Activated CD4-positive, alpha-beta memory T cell treated with anti-CD3 and anti-CD28 coated beads for 36 hours (primary cell): ENCODE measurements around the gene EPOP. TPM values are rescaled to one million over a fixed set of nuclear protein-coding genes. Genes with fewer than 3 reads are reported as not detected.
A peak's percentile ranks its signal among the peaks of the same experiment; 100 is the strongest.

ENCODE experiments used
- CTCF ChIA-PET: fragments of 350-600 bp; sonication (Branson Sonifier 250); formaldehyde crosslinking; loops from one replicate; lab custom pipeline; 2021; ENCODE audit warnings: antibody characterized with exemption, inconsistent platforms; lab: Charles Lee
- POLR2A ChIA-PET: fragments of 350-600 bp; sonication (Branson Sonifier 250); formaldehyde crosslinking; loops from one replicate; lab custom pipeline; 2021; ENCODE audit warnings: antibody characterized with exemption; lab: Charles Lee
- DNase-seq: peaks from one replicate; pipeline ENCODE4 v3.0.0-alpha.2; 2020
- H3K27ac Mint-ChIP-seq: one replicate; pipeline ENCODE4 v1.8.0; 2021; ENCODE audit warnings: mixed read lengths
- H3K27me3 Mint-ChIP-seq: one replicate; pipeline ENCODE4 v1.8.0; 2021; ENCODE audit warnings: mixed read lengths
- H3K36me3 Mint-ChIP-seq: one replicate; pipeline ENCODE4 v1.8.0; 2021; ENCODE audit warnings: mixed read lengths
- H3K4me1 Mint-ChIP-seq: one replicate; pipeline ENCODE4 v1.8.0; 2021; ENCODE audit warnings: low read depth, mixed read lengths
- H3K4me3 Mint-ChIP-seq: one replicate; pipeline ENCODE4 v1.8.0; 2021; ENCODE audit warnings: mild to moderate bottlenecking, mixed read lengths
- H3K9me3 Mint-ChIP-seq: one replicate; pipeline ENCODE4 v1.8.0; 2021; ENCODE audit warnings: mixed read lengths
- intact Hi-C: fragments of 100-400 bp; cut with micrococcal nuclease; formaldehyde crosslinking; loops from one replicate; pipeline ENCODE4 v1.15.1; 2023
- total RNA-seq, 2 experiments: library from RNA; stranded (reverse); gene quantifications; one replicate each; pipeline ENCODE4 v1.2.3, GENCODE V29; 2021

Gene EPOP
- total RNA-seq, 2 experiments from 2014 or later, result 37.1 to 38.0 TPM

DNA sequence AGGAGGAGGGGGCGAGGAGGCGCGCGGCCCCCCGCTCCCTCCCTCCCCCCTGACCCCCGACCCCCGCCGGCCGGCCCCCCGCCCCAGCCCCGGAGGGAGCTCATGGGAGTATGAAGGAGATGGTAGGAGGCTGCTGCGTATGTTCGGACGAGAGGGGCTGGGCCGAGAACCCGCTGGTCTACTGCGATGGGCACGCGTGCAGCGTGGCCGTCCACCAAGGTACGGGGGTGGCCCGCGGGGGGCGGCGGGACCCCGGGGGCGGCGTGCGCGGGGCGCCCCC lies 30.7 kb upstream of the EPOP start:
- H3K36me3 Mint-ChIP-seq, result peaks cover 59% of the 10 kb centered on the region
- no peaks in the 10 kb centered on the region for H3K27me3 Mint-ChIP-seq
- H3K4me3 Mint-ChIP-seq, result peak overlapping the region; percentile 90
- peaks cover 46% of the 10 kb centered on the region for H3K4me1 Mint-ChIP-seq
- no peak for DNase-seq
- POLR2A ChIA-PET, result interaction anchor here (0.6 to 9.4 kb wide), 8 partner anchors 10 to 163 kb away, joined by 3 to 116 read pairs (median 6); partner anchors contain the start of genes CISD3, EPOP, LASP1 and PSMB3
- no peaks in the 10 kb centered on the region for H3K9me3 Mint-ChIP-seq
- H3K27ac Mint-ChIP-seq, result peak overlapping the region; percentile 94
- CTCF ChIA-PET, result interaction anchor here (1.2 to 5.3 kb wide), 7 partner anchors 13 to 31 kb away, joined by 4 to 32 read pairs (median 6); partner anchors contain the start of gene EPOP
- intact Hi-C loops, result no loop called here

DNA sequence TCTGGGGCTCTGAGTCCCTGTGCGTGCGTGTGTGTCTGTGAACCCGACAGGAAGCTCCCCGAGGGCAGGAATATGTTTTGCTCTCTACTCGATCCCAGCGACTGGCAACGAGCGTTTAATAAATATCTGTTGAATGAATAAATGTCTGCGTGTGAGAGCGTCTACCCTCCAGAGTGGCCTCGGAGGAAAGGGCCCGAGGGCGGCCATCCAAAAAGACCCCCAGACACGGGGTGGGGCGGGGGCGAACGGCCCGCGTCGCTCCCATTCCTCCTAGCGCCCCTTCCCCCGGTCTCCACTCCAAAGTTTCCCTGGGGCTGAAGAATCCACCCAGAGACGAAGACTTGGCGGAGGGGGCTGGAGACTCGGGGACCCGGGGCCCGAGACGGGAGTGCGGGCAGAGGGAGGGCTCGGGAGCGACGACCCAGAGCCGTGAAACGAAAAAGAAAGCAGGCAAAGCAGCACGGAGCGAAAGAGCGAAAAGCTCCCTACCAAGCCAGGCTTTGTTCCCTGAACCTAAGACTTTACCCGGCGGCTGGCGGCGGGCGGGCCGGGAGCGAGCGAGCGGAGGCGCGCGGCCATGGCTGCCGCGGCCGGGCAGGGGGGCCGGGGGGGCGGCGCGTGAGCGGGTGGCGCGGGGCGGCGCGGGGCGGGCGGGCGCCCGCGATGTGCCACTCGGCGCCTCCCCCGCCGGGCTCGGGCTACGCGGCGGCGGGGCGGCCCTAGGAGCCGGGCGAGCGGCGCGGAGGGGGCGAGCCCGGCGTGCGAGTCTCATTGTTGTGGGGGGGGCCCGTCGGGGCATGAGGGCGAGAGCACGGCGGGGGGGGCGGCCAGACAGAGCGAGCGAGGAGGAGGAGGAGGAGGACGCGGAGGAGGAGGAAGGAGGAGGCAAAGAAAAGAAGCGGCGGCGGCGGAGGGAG lies 30.1 kb upstream of the EPOP start, which contains the start of gene MLLT6:
TSS of gene MLLT6 (plus strand) at position 668 of the 917 bp plus-strand sequence. CDS start 360 bp downstream, outside the sequence.
- DNase-seq, result peak; percentile 78
- Mint-ChIP-seq H3K4me1 (peaks cover 46% of the 10 kb centered on the region), H3K27me3 (no peaks in the 10 kb centered on the region), H3K36me3 (peaks cover 54% of the 10 kb centered on the region), H3K9me3 (no peaks in the 10 kb centered on the region), H3K27ac (peak within 1 kb of the TSS; percentile 100), H3K4me3 (peak within 1 kb of the TSS; percentile 100)
- CTCF ChIA-PET, result interaction anchor here (1.1 to 5.3 kb wide), 6 partner anchors 24 to 30 kb away, joined by 4 to 32 read pairs (median 6); partner anchors contain the start of gene EPOP
- POLR2A ChIA-PET, result interaction anchor here (0.6 to 9.4 kb wide), 11 partner anchors 10 to 164 kb away, joined by 3 to 116 read pairs (median 4); partner anchors contain the start of genes CISD3, EPOP, LASP1 and PSMB3
- intact Hi-C loops, result loop anchor here (5.0 kb wide), 2 partner anchors 147 to 447 kb away; partner anchors contain the start of genes PLXDC1 and RPL23

DNA sequence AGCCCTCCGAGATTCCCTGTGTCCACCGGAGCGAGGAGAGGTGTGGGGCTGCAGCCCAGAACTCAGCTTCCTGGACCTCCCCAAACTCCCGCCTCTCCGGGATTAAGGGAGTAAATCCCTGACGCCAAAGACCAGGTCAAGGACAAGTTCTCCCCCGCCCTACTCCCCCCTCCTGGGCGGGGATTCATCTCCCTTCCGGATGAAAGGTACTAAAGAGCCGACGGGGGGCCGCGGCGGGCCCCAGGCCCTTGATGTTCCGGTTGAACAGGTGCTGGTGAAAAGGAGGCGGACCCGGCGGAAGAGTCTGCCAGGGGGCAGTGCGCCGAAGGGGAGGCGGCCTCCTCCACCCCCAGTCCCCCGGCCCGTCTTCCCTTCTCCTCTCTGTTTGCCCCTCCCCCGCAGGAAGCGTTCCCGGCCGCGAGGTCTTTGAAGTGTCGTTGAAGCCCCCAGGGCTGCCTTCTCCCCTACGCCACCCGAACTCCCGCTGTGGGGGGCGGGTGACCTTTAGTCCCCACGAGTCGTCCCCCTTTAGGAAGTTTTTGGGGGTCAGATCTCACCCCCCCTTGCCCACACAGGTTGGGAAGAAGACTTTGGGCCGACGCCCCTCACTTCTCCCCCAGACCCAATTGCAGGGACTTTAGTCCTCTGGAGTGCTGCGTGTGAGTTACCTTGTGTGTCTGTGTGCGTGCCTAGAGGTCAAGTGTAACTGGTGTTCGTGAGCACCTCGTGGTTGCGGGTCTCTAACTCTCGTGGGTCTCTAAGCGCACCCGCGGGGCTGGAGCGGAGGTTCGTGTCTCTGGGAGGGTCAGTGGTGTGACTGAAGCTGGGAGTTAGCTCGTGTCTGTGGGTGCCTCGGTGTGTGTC lies 29.2 kb upstream of the EPOP start:
- H3K27me3 Mint-ChIP-seq, result no peaks in the 10 kb centered on the region
- H3K27ac Mint-ChIP-seq, result peak overlapping the region; percentile 100
- peak overlapping the region; percentile 100 for H3K4me3 Mint-ChIP-seq
- ChIA-PET POLR2A (interaction anchor here (0.6 to 9.4 kb wide), 8 partner anchors 9 to 122 kb away, joined by 3 to 116 read pairs (median 5); partner anchors contain the start of genes CISD3, EPOP and PSMB3), CTCF (interaction anchor here (1.1 to 5.3 kb wide), 5 partner anchors 25 to 31 kb away, joined by 4 to 32 read pairs (median 6); partner anchors contain the start of gene EPOP)
- H3K36me3 Mint-ChIP-seq, result peaks cover 47% of the 10 kb centered on the region
- peak; percentile 92 for DNase-seq
- intact Hi-C loops, result loop anchor here (5.0 kb wide), 2 partner anchors 148 to 448 kb away; partner anchors contain the start of genes PLXDC1 and RPL23
- H3K9me3 Mint-ChIP-seq, result no peaks in the 10 kb centered on the region
- peaks cover 46% of the 10 kb centered on the region for H3K4me1 Mint-ChIP-seq

DNA sequence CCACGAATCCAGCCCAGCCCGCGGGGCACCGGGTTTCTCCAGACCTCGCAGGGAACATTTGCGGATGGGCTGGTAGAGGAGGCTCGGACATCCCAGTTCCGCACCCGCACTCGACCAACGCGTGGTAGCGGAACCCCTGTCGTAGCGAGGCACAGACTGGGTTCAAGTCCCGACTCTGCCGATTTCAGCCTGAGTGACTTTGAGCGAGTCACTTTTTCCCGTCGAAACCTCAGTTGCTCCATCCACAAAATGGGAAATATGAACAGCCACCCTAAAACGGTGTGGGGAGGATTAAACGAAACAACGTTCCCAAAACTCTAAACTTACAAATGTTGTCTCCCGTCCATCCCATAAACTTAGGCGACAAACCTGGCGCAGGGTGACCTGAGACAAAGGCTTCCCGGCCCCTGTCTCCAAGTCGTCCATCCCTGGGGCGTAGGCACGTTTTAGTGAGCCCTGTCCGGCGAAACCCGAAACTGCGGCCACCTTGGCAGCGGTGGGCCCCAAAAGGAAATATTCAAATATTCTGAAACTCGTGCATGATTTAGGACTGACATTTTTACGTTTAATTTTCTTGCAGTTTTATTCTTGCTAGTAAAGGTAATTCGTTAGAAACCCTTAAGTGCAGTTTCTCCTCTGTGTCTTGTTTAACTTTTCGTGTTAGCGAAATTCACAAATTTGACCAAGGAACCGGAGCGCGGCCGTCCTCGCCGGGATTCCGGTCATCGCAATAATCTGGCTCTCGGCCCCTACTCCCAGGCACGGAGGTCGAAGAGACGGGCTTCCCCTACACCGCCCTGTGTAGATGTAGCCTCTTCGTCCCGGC lies 28.4 kb upstream of the EPOP start:
- no peaks in the 10 kb centered on the region for H3K27me3 Mint-ChIP-seq
- ChIA-PET CTCF (interaction anchor here (5.3 kb wide), 1 partner anchor 32 kb away, joined by 32 read pairs; no protein-coding TSS in a partner anchor), POLR2A (interaction anchor here (1.1 to 9.4 kb wide), 4 partner anchors 26 to 166 kb away, joined by 3 to 116 read pairs (median 52); partner anchors contain the start of genes CISD3, EPOP and PSMB3)
- peaks cover 44% of the 10 kb centered on the region for H3K4me1 Mint-ChIP-seq
- H3K4me3 Mint-ChIP-seq, result peak overlapping the region; percentile 100
- DNase-seq, result peak; percentile 53
- no peaks in the 10 kb centered on the region for H3K9me3 Mint-ChIP-seq
- intact Hi-C loops, result loop anchor here (5.0 kb wide), 2 partner anchors 149 to 449 kb away; partner anchors contain the start of genes PLXDC1 and RPL23
- H3K27ac Mint-ChIP-seq, result peak overlapping the region; percentile 100
- H3K36me3 Mint-ChIP-seq, result peaks cover 43% of the 10 kb centered on the region

DNA sequence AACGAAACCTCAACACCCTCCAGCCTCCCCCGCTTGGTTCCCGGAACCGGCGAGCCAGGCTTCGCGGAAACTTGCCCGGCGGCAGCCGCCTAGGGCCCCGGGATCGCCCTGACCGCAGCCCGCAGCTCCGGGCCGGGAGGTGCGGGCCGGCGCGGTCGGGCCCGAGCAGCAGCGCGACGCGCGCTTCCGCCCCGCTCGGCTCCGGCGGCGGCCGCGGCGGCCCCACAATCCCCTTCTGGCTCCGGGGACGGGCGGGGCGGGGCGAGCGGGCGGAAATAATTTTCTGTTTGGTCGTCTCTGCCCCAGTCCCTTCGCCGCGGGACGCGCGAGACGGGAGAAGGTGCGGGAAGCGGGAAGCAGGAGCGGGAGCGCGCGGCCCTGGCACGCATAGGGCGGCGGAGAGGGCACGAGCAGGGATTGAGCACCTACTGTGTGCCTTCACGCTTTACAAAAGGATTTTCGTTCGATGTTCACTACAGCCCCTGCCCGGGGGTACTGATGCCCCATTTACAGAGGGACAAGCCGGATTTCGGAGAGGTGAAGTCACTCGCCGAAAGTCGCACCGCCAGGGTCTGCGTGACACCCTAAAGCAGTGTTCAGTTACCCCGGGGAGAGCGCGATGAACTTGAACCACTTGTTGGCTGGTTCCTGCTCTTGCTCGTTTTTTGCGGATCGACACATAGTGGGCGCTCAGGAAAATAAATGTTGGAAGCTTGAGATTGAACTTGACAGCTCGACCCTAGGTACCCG lies 27.6 kb upstream of the EPOP start:
- Mint-ChIP-seq H3K9me3 (no peaks in the 10 kb centered on the region), H3K36me3 (peaks cover 35% of the 10 kb centered on the region), H3K27me3 (no peaks in the 10 kb centered on the region), H3K4me1 (peaks cover 42% of the 10 kb centered on the region), H3K27ac (peak overlapping the region; percentile 100), H3K4me3 (peak overlapping the region; percentile 100)
- DNase-seq, result peak; percentile 92
- intact Hi-C loops, result loop anchor here (5.0 kb wide), 2 partner anchors 150 to 450 kb away; partner anchors contain the start of genes PLXDC1 and RPL23
- ChIA-PET CTCF (interaction anchor here (1.7 to 3.8 kb wide), 2 partner anchors 26 to 34 kb away, joined by 5 to 51 read pairs; partner anchors contain the start of gene EPOP), POLR2A (interaction anchor here (0.6 to 9.4 kb wide), 9 partner anchors 8 to 712 kb away, joined by 3 to 116 read pairs (median 6); partner anchors contain the start of genes CISD3, EPOP and PSMB3)

DNA sequence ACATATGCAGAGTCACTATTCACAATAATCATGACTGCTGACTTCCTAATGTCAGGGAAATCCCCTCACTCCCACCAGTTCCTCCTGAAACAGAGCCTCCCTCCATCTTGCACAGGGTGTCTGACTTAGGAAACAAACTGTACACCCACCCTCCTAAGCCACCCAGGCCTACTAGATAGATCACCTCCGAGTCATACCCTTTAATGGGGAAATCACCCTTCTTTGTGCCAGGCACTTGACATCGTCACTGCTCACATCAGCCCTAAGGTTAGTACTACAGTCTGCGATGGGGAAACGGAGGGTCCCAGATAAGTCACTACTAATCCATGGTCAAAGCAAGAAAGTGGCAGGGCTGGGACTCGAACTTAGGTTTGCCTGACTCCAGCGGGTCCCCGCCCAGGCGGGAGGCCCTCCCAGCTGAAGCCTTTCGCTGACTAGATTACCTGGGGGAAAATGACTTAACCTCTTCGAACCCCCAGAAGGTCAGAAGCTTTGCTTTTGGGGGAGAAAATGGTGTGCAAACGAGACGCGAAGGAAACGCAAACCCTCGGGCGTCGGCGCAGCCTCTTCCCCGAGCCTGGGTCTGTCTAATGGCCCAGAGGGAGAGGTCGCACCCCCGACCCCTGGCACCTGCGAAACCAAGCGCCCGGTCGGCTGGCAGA lies 26.9 kb upstream of the EPOP start:
- ChIA-PET CTCF (interaction anchor here (0.8 to 3.8 kb wide), 4 partner anchors 25 to 35 kb away, joined by 3 to 51 read pairs (median 6); partner anchors contain the start of gene EPOP), POLR2A (interaction anchor here (0.6 to 9.4 kb wide), 10 partner anchors 9 to 712 kb away, joined by 3 to 116 read pairs (median 6); partner anchors contain the start of genes CISD3, EPOP and PSMB3)
- peak; percentile 94 for DNase-seq
- Mint-ChIP-seq H3K27me3 (no peaks in the 10 kb centered on the region), H3K4me1 (peaks cover 44% of the 10 kb centered on the region), H3K36me3 (peaks cover 29% of the 10 kb centered on the region), H3K4me3 (peak overlapping the region; percentile 77), H3K9me3 (no peaks in the 10 kb centered on the region), H3K27ac (peak overlapping the region; percentile 97)
- intact Hi-C loops, result loop anchor here (1.0 to 5.0 kb wide), 6 partner anchors 24 to 1095 kb away; partner anchors contain the start of genes PLXDC1, PSMB3 and RPL23

DNA sequence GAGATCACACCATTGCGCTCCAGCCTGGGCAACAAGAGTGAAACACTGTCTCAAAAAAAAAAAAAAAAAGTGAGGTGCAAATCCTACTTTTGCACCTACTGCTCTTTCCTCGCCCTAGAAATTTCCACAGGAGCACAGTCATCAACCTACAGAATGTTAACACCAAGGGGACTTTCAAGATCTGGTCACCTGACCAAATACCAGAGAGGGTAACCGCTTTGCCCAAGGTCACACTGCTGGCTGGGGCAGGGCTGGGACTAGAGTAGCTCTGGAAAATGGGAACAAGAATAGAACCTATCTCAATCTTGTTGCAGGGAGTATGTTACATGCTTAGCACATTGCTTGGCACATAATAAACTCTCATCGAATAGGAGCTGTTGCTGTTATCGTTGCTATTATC lies 24.0 kb upstream of the EPOP start:
- Mint-ChIP-seq H3K4me3 (no peak overlapping the region), H3K27me3 (no peaks in the 10 kb centered on the region), H3K27ac (peak overlapping the region; percentile 97), H3K36me3 (peaks cover 12% of the 10 kb centered on the region), H3K9me3 (no peaks in the 10 kb centered on the region), H3K4me1 (peaks cover 44% of the 10 kb centered on the region)
- DNase-seq, result no peak
- ChIA-PET POLR2A (interaction anchor here (8.6 to 9.4 kb wide), 2 partner anchors 23 to 31 kb away, joined by 100 to 116 read pairs; partner anchors contain the start of genes CISD3 and EPOP), CTCF (interaction anchor here (1.2 to 3.8 kb wide), 3 partner anchors 22 to 37 kb away, joined by 3 to 51 read pairs (median 11); partner anchors contain the start of gene EPOP)
- intact Hi-C loops, result no loop called here

DNA sequence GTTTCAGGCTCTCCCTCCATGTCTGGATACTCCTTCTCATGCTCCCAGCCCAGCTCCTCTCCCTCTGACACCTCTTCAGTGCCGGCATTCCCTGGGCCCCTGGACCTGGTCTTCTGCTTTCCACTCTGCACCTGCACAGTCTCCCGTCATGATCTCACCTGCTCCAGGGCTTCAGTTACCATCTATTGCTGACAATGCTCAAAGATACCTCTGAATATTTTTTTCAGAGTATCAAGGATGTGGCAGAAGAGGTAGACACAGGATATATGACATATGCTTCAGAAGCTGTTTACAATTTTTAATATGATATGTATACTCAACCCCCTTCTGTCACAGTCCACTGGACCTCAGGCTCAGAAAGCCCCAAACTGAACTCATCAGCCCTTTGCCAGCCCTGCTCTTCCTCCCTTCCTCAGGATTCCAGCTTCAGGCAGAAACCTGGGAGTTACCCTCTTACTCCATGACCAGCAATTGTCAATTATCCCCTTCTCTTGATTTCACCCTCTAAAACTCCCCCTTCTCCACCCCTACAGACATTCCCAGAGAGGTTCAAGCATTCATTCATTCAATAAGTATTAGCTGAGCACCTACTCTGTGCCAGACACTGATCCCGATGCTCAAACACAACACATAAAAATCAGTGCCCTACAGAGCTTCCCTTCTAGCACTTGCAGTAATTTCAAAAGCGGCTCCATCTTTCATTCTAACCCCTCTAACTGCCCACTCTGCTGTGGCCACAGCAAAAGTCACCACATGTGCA lies 22.5 kb upstream of the EPOP start:
- Mint-ChIP-seq H3K4me1 (peaks cover 44% of the 10 kb centered on the region), H3K27ac (peak overlapping the region; percentile 64), H3K27me3 (no peaks in the 10 kb centered on the region), H3K4me3 (no peak overlapping the region), H3K36me3 (no peaks in the 10 kb centered on the region), H3K9me3 (no peaks in the 10 kb centered on the region)
- ChIA-PET POLR2A (no interaction called here), CTCF (interaction anchor here (1.0 to 1.8 kb wide), 5 partner anchors 13 to 38 kb away, joined by 3 to 7 read pairs (median 3); no protein-coding TSS in a partner anchor)
- intact Hi-C loops, result no loop called here
- no peak for DNase-seq
